ENCODE results near the gene CCDC196.
A peak's percentile ranks its signal among the peaks of the same experiment; 100 is the strongest.

Gene CCDC196, protein sequence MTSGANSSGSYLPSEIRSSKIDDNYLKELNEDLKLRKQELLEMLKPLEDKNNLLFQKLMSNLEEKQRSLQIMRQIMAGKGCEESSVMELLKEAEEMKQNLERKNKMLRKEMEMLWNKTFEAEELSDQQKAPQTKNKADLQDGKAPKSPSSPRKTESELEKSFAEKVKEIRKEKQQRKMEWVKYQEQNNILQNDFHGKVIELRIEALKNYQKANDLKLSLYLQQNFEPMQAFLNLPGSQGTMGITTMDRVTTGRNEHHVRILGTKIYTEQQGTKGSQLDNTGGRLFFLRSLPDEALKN

DNA sequence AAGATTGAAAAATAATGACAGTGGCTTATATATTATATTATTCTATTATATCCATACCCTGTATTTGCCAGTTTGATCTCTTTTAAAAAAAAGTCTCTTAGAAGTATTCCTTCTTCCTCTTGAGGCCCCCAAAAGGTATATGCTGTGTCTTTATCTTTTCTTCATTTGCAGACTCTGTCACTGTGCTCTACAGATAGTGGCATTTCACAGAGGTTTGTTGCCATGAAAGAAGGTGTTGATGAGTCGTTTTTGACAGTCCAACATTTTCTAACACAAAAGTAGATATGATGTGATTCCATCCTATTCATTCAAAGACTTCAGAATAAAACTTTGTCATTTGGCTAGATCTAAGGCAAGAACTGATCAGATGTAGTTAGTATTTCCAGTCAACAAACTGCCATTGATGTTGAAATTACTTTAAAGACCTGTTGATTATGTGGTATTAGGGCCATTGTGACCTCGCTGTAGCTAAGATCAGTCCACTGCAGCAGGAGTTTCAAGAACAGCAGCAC, at the start of gene CCDC196:
Gene CCDC196, plus strand, starts transcription at position 462 of the 512 bp plus-strand sequence. CDS start 132 bp downstream, outside the sequence.
- no peak for DNase-seq

DNA sequence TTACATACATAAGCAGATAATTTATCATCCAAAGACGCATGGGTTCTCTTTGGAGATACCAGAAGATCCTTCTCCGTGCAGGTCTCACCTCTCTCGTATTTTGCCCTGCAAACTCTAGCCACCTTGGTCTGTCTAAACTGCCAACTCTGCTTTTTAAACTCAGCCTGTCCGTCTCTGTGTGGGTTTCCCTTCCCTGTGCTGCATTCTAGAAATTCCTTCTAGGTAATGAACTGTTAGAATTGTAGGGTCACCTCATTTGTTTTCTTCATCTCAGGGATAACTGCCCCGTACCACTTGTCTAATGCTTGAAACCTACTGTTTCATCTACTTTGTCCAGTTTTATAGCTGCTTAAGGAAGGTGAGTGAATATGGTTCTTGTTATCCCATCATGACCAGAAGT, 45.4 kb upstream of the CCDC196 start:
- DNase-seq = no peak

DNA sequence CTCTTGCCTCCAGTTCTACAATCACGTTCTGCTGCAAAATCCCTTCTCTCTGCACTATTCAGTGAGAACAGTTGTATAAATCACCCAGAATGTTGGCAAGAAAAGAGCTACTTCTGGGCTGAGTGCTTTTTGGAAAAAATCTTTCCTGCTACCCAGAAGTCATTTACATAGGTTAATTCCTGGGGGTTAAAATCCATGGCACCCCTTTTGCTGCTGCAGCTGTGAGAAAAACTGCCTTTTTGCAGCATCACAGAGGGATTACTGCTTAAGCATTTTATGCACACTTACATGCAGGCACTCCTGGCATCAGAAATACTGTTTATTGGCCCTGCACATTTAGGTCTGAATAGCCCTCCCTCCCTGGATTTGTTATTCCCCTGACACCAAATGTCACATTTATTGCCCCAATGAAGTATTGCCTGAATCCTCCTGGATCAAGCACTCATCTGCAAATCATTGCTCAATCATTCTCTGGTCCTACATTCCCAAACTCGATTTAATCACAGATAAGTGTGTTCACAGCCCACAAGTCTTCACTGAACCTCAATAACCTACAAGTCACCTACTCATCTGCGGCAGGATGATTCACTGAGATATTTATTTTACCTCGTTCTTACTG, 43.1 kb upstream of the CCDC196 start:
- DNase-seq = no peak

DNA sequence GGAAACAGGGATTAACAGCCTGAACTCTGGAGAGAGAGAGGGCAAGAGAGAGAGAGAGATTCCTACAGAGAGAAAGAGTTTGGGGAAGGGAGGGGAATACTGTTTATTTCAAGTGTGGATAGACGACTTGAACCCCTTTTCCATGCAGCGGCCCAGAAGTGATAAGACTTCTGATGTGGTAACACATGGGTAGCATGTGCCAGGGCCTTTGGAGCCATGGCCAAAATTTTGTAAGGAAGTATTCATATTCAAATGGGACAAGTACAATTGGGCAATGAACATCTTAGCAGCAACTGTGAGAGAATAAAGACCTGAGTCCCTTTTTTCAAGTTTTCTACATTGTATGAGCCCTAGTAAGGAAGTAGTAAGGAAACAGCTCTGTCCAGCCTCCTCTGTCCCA, 42.4 kb upstream of the CCDC196 start:
- DNase-seq = no peak

DNA sequence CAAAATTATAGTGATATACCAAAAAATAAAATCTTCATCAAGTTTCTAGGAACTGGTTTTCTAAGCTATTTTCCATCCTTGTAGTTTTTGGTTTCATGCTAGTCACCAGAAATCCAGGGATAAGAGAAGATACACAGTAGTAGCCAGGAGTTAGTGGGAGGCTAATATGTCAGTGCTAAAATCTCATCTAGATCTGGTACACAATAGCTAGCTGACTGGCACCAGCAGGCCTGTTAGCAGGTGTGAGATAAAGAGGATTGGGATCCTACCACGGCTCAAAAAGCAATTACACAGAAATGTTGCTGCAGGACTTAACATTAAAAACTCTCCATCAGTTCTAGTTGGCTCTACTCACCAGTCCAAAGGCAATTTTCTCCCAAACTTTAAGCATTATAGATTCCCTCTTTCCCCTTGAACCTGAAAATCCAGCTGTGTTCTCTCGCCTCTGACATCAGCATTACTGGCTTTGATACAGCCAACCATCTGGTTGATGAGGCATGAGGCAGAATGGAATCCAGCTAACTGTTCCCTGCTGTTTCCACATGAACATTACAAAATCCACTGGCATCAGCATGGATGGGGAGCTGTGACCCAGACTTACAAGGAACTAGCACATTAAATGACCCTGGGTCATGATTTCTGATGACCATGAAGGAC, 41.8 kb upstream of the CCDC196 start:
- DNase-seq = no peak

DNA sequence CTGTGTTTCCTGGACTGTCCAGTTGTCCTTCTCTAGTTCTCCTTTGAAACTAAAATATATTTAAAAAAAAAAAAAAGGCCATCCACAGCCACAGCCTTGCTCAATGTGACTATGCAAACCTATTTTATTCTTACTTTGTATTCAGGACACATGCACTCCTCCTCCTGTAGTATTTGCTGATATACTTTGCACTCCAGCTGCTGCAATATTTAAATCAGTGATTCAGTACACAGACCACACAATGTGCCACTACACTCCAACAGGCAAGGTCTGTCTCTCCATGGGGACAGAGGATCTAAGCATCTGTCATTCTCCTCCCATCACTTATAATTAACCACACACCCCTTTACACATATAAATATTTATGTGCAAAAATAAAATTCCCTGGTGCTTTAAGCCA, 40.2 kb upstream of the CCDC196 start:
- DNase-seq = no peak

DNA sequence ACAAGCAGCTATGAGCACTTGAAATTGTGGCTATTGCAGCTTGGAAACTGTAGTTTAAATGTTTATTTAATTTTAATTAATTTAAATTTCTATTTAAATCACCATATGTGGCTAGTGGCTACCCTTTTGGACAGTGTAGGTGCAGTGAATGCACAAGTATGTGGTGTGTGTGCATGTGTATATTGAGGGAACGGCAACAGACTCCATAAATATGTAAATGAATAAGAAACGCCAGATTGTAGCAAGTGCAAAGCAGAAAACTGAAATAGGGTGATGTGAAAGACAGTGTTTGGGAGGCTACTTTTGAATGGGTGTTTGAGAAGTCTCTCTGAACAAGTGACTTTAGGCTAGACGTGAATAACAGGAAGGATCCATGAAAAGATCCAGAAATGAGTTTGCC, 32.7 kb upstream of the CCDC196 start:
- DNase-seq = no peak

DNA sequence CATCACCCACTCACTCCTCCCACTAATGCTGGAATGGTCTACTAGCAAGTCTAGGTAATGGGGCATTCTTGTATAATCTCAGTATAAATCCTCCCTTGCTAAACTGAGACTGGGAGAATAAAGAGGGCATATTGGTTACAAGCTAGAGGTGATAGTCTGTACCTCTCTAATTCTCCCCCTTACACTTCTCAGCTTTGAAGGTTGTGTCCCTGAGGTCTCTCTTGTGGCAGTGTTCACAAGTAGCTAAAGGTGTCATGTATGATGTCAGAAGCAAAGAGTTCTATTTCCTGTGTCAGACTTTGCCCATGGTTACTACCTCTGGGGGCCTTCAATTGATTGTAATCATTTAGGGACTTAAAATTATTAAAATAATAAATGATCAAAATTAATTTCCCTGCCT, 26.6 kb upstream of the CCDC196 start:
- no peak for DNase-seq

DNA sequence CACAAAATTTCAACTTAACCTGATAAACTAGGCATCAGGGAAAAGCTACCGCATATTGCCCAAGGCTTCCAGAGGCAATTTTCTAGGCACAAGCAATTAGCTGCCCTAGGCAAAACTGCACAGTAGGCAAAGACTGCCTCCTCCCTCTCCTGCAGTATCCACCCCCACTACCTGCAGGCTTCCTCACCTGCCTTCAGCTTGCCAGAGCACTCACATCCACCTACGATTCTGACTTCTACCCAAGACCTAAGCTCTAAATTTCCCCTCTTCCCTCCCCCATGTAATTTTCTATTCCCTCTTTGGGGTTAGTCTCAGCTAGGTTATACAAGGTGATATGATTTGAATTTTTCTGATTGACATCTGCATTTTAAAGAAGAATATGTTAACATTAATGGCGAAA, 21.9 kb upstream of the CCDC196 start:
- no peak for DNase-seq

DNA sequence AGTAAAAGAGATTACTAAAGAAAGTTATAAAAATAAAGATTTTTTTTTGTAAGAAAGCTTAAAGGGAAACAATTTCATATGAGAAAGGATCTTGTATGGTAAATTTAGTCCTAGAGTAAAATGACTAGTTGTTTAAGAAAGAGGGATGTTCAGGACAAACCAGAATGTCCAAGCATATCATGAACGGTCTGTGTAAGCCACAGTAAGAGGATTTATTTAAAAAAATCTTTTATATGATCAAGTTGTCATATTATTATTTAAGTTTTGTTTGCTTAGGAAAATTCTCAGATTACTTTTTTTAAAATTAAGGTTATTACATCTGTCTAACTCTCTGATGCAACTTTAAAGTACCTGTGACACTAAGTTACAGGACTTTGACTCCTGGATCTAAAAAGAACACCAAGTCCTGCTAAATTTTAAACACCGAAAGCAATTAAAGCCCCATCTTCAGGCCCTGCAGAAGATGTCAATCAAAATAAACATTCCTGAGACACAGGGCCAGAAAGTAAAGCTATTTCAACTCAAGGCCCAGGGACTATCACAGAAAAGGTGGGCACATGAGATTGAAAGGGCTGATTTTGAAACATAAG, 17.3 kb upstream of the CCDC196 start:
- no peak for DNase-seq

DNA sequence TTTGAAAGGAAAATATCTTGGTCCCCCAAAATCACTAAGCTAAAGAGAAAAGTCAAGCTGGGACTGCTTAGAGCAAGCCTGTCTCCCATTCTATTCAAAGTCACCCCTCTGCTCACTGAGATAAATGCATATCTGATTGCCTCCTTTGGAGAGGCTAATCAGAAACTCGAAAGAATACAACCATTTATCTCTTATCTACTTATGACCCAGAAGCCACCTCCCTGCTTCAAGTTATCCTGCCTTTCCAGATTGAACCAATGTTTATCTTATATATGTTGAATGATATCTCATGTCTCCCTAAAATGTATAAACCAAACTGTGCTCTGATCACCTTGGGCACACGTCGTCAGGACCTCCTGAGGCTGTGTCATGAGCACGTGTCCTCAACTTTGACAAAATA, 14.6 kb upstream of the CCDC196 start:
- no peak for DNase-seq

DNA sequence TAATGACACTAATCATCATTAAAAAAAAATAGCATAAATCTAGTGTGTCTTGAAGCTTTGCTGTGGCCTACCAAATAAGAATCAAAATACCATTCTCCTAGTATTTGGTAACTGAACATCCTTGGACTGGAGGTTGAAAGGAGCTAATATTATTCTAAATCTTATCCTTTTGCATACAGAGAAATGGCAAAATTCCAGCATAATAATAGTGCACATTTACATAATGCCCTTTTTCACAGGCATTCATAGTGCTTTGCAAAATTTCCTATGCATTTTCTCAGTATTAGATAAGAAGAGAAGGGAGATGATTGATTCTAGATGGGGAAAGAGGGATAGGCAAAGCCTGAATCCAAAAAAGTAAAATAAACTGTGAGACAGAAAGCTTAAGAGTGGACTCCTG, 13.9 kb upstream of the CCDC196 start:
- no peak for DNase-seq

DNA sequence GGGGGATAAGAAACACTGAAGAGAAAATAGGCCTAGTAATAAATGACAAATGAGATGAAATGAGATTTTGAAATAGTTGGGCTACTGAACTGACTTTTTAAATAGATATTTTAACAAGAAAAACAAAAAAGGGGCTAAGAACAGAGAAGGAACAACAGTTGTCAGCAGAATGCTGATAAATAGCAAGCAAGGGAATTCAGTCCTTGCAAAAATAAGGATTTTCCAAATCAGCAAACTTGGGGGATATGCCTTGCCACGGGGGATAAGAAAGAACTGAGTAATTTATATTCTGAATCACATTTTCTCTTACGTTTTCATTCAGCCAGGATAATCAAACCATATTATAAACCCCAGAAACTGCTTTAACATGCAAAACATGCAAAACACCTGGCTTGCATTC, 12.9 kb upstream of the CCDC196 start:
- no peak for DNase-seq

DNA sequence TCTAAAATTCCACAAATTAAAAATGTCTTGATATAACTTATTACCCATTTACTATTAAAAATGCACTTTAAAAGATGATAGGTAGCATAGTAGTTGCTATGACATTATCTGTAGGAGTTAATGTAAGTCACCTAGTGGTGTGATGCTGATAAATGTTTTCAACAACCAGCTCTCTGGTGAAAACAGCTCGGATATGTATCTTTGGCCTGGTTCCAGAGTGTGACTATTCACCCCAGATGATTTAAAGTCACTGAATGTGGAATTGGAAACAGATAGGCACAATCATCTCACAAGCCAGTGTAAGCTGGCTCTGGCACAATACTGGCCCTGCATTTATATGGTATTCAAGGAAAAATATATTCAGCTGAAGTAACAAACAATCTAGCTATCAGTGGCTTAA, 9.2 kb upstream of the CCDC196 start:
- DNase-seq = no peak

DNA sequence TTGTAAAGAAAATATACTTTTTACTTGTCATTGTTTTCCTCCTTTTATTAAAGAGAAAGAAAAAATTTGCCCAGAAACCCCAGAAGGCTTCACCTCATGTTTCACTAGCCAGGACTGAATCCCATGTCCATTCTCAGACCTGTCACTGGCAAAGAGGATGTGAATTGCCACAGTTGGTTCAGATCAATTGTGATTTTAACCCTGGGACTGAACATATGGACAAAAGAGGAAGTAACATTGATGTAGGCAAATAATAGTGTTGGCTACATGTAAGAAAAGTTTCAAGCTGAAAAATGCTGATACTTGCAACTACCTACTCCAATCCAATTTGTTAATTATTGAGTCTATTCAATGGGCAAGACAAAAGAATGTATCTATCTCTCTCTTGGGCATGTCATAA, 8.6 kb upstream of the CCDC196 start:
- DNase-seq = no peak

DNA sequence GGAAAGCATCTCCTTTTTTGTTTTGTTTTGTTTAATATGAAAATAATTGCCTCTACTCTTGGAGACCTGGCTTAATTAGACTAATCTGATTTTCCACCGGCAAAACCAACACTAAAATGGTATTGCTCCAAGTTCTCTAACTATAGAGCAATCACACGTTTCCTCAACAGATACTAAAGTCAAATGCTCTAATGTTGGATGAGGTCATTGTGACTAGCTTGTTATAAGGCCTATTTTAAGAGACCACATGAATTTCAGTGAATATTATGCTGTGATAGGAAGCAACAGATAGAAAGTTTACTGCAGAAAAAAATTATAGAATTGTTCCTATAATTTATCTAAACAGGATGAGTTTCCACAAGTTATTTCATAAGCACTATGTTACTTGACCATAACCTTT, 3.3 kb upstream of the CCDC196 start:
- no peak for DNase-seq

DNA sequence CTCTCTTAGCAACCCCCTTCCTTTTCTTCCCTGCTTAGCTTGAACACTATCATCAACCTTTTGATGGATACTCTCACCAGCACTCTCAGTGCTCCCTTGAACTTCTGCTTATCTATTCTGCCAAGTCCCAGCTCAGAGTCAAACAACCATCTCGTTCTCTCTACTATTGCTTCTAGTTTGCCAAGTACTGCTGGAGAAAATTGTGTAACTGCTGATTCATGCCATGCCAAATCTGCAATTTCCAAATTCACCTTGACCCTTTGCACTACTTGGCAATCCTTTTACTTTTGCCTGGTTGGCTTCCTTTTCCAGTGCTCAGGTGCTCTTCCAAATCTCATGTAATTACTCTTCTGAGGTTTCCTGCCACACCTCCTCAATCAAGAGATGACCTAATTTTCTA, 2.8 kb upstream of the CCDC196 start:
- DNase-seq = no peak

DNA sequence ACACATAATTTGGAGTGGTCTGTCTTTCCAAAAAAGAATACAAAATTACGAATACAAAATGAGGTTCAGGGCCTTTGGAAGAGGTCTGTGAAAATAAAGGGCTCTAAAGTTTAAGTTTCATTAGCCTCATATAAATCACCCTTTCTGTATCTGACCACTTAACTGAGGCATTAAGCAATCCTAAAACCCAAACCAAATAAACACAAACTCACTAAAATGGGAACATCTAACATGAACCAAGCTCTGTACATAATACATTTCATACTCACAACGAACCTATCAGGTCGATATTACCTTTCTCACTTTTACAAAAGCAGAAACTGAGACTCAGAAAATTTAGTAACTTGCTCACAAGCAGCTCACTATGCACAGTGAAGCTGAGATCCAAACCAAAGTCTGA, 1.1 kb upstream of the CCDC196 start:
- DNase-seq = no peak

DNA sequence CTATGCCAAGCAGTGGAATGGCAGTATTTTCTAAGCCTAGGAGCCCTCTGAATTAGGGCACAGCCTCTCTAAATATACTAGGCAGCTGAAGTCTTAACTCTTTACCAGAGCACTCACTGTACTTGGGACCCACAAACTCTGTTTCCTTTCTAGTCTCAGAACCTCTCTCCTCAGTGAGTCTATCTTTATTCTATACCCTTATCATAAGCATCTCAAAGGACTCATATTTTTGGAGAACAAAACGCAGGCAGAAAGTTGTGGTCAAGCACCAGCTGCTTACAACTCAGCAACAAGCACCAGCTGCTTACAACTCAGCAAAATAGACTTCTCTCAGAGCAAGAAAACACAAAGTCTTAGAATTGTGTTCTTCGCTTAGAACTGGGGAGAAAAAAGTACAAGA, 993 bp downstream of the CCDC196 start:
- no peak for DNase-seq

DNA sequence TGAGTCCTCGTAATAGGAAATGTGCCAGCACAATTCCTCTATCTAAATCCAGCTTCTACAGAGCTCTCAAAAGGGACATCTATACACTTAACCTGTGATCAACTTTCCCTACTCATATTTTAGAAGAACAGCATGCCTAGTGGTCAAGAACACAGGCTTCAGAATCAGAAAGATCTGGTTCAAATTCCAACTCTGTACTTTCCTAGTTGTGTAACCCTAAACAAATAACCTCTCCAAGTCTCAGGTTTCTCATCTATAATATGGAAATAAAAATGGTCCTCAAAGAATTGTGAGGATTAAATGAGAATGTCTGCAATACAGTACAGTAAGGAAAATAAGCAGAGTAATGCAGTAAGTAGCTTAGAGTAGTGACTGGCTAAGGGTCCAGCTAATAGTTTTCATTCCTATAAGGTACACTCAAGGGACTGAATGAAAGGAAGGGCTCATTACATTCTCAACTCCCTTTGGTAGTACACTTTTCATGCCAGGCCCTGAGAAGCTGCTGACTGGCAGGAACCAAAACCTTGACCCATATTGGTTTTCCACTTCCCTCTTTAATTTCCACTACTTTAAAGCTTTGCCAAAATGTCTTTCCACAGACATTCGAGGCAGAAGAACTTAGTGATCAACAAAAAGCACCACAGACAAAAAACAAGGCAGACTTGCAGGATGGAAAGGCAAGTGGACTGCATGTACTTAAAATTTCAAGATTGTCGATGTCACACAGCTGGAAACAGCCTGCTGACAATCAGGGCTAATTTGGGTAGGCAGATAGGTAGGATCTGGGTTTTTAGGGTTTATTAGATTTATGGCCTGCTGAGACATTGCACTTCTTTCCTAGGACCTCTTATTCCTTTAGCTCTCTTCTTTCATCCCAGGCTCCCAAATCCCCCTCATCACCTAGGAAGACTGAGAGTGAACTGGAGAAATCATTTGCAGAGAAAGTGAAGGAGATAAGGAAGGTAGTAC, 4.3 kb downstream of the CCDC196 start:
- DNase-seq = no peak

DNA sequence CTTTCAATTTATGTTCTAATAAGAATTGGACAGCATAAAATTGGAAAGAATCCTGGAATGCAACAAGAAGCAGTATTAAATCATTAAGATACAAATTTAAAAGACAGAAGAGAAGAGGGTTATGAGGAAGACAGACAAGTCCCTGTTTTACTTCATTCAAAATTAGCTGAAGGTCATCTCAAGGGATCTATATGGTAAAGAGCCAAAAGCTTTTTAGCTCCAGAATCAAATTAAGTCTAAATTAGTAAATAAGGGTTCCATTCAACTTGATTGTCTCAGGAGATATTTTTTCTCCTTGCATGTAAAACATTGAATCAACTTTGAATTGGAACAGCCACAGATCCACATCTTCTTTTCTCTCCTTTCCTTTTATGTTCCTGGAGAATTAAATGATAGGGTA, 7.6 kb downstream of the CCDC196 start:
- no peak for DNase-seq

DNA sequence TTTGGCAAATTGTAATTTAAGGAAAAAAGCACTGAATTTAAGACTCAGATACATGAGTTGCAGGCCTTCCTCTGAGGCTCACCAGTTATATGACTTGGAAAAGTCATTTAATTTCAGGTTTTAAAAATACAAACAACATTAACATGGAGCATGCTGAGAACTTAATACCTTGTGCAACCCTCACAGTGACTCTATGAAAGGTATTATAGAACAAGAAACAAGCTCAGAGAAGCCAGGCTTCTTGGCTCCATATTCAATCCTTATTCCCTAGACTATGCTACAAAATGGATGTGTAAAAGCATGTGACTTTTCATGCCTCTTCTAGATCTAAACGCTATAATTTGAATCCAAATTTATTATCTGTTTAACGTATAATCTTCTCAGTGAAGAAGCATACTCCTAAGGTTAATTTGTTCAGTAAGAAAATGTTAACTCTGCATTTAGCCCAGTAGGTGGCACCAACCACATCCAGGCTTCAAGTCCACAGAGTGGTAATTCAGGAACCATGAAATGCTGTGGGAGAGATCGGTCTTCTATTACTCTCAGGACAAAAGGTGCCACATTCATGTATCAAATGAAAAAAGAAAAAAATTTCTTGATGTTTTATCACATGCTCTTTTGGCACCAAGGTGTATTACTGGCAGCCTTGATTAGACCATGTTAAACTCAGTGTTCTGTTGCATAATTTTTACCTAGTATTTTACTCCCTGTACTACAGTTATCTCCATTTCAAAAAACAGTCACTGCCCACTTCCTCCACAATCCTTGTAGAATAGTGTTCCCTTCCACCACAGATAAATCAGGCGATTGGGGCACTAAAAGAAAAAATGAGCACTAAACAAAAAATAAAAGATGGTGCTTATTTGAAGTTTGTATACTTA, 9.3 kb downstream of the CCDC196 start:
- DNase-seq = peak; percentile 53

Measured in CD4-positive, alpha-beta T cell treated with Interleukin-21 for 1 hour (primary cell).